HepG2 (cell line): Measurements from ENCODE around the gene NT5C3B. TPM values are rescaled to one million over a fixed set of nuclear protein-coding genes. Genes with fewer than 3 reads are reported as not detected.

Experiments
- ARNT2 ChIP-seq: sonication (generic); formaldehyde crosslinking; IDR thresholded peaks from 2 replicates; pipeline ENCODE4 v1.8.0; 2022; ENCODE audit warnings: mild to moderate bottlenecking, low read depth, missing genetic modification reagents, moderate library complexity
- FOXA3 ChIP-seq: IDR thresholded peaks from 2 replicates; pipeline ENCODE4 v1.6.1; 2016; ENCODE audit warnings: missing genetic modification reagents, missing compliant biosample characterization
- GATAD2A ChIP-seq: IDR thresholded peaks from 2 replicates; pipeline ENCODE4 v1.6.1; 2016
- MEIS1 ChIP-seq: sonication (generic); formaldehyde crosslinking; IDR thresholded peaks from 2 replicates; pipeline ENCODE4 v1.9.0; 2021; ENCODE audit warnings: mild to moderate bottlenecking, missing genetic modification reagents, moderate library complexity, borderline replicate concordance
- NR1H2 ChIP-seq: sonication (generic); formaldehyde crosslinking; IDR thresholded peaks from 2 replicates; pipeline ENCODE4 v1.8.1; 2022; ENCODE audit warnings: low read depth, missing genetic modification reagents, borderline replicate concordance
- SAFB2 ChIP-seq: sonication (generic); formaldehyde crosslinking; IDR thresholded peaks from 2 replicates; pipeline ENCODE4 v1.5.1; 2020; ENCODE audit warnings: missing genetic modification reagents, low read depth, mild to moderate bottlenecking, borderline replicate concordance
- TAF15 ChIP-seq: fragments of 200-400 bp; formaldehyde crosslinking; IDR thresholded peaks from one replicate; pipeline ENCODE4 v1.6.1; 2018; ENCODE audit warnings: mild to moderate bottlenecking, low read depth, low read length; ENCODE audit not compliant: poor library complexity, severe bottlenecking
- TEAD2 ChIP-seq: sonication (generic); formaldehyde crosslinking; IDR thresholded peaks from 2 replicates; pipeline ENCODE4 v1.9.0; 2021; ENCODE audit warnings: missing genetic modification reagents
- ZEB1 ChIP-seq: IDR thresholded peaks from 2 replicates; pipeline ENCODE4 v1.6.1; 2012; ENCODE audit warnings: mild to moderate bottlenecking, low read depth, inconsistent platforms; ENCODE audit not compliant: insufficient replicate concordance
- ZFP36L1 ChIP-seq: sonication (generic); formaldehyde crosslinking; IDR thresholded peaks from 2 replicates; pipeline ENCODE4 v1.8.0; 2022; ENCODE audit warnings: mild to moderate bottlenecking, missing genetic modification reagents, moderate library complexity
- ZMYM3 ChIP-seq: sonication (generic); formaldehyde crosslinking; IDR thresholded peaks from 2 replicates; pipeline ENCODE4 v1.5.1; 2020; ENCODE audit warnings: mild to moderate bottlenecking, missing genetic modification reagents
- ZNF160 ChIP-seq: sonication (generic); formaldehyde crosslinking; IDR thresholded peaks from 2 replicates; pipeline ENCODE4 v1.8.0; 2022; ENCODE audit warnings: mild to moderate bottlenecking, inconsistent platforms, missing genetic modification reagents
- ZNF468 ChIP-seq: sonication (generic); formaldehyde crosslinking; IDR thresholded peaks from 2 replicates; pipeline ENCODE4 v1.8.0; 2022; ENCODE audit warnings: mild to moderate bottlenecking, moderate library complexity, missing genetic modification reagents
- ZNF878 ChIP-seq: sonication (generic); formaldehyde crosslinking; IDR thresholded peaks from 2 replicates; pipeline ENCODE4 v1.8.1; 2023; ENCODE audit warnings: mild to moderate bottlenecking, missing genetic modification reagents, moderate library complexity
- polyA plus RNA-seq, 8 experiments: library from polyadenylated mRNA; depleted of rRNA in 3 of 8; stranded (reverse) in 7 of 8; unstranded in 1 of 8; fragments of >200 nt; fragmentation: Illumina TruSeq in 4 of 8; extraction: Trizol in 4 of 8; gene quantifications; 2 replicates each; pipeline versions ENCODE4 v1.2.1 to v1.2.3, GENCODE V29; 2011 to 2016; ENCODE audit warnings: low read depth in 4 of 8, missing spikeins in 1 of 8, mixed read lengths in 1 of 8; ENCODE audit not compliant: insufficient read depth in 1 of 8
- total RNA-seq, 5 experiments: library from RNA; depleted of rRNA; stranded (reverse); fragments of >200 nt; fragmentation: Illumina TruSeq; extraction: Trizol; gene quantifications; 2 replicates each; pipeline ENCODE4 v1.2.3, GENCODE V29; 2016; ENCODE audit warnings: low read depth in 1 of 5
- TF ChIP-seq, protein P1 (sequence below), 2 experiments: sonication (generic) in 1 of 2; formaldehyde crosslinking in 1 of 2; IDR thresholded peaks; 2 replicates each; pipeline versions ENCODE4 v1.4.0 to v1.6.1; 2018 to 2020; ENCODE audit warnings: missing genetic modification reagents in 2 of 2, borderline replicate concordance in 1 of 2, low read depth in 1 of 2, mild to moderate bottlenecking in 1 of 2, missing biosample characterization in 1 of 2
- TF ChIP-seq, protein P2 (sequence below): sonication (generic); formaldehyde crosslinking; IDR thresholded peaks from 2 replicates; pipeline ENCODE4 v1.4.0; 2020; ENCODE audit warnings: missing genetic modification reagents
- TF ChIP-seq, protein P3 (sequence below): sonication (generic); formaldehyde crosslinking; IDR thresholded peaks from 2 replicates; pipeline ENCODE4 v1.5.0; 2020; ENCODE audit warnings: missing genetic modification reagents
- TF ChIP-seq, protein P4 (sequence below): sonication (generic); formaldehyde crosslinking; conservative IDR thresholded peaks from 2 replicates; pipeline ENCODE4 v1.8.0; 2022; ENCODE audit warnings: mild to moderate bottlenecking, moderate library complexity, missing genetic modification reagents
- TF ChIP-seq, protein P5 (sequence below): conservative IDR thresholded peaks from 2 replicates; pipeline ENCODE4 v1.6.1; 2018; ENCODE audit warnings: missing genetic modification reagents

NT5C3B gene
- total and polyA plus RNA-seq, 2 of the 13 experiments (the other 11 are each of a cell fraction or from before 2014, with no cell fraction given) = 104 to 126 TPM

DNA sequence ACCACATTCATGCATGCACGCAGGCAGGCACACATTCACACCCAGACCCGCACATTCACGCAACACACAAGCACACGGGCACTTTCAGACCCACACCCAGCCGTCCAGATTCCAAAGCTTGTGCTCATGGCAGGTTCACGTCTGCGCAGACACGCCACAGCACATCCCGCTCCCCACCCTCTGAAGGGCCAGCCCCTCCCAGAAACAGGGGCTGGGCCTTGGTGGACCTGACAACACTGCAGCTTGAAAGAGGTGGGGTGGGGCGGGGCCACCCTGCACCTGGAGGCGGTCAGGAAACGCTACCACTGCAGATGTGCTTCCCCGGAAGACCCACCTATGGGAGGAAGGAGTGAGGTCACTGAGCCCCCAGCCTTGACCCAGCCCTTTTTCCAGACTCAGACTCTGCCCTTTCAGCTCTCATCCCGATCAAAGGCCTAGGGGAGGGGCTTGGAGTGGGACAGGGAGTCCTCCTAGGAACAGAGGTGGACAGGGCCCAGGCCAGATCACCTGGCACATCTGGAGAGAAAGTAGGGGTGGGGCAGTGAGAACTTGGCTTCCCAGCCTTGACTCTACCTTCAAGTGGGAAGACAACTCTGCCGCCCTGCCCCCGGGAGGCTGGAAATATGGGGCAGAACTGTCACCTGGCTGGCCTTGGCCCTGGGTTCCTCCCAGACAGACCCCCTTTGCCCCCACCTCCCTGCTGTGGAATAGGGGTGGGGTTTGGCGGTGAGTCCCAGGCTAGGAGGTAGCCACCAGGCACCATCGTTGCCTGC lies 35.2 kb downstream of the NT5C3B start (continued):
- no peak for TF ChIP-seq ZNF878
- TF ChIP-seq, protein P1, sequence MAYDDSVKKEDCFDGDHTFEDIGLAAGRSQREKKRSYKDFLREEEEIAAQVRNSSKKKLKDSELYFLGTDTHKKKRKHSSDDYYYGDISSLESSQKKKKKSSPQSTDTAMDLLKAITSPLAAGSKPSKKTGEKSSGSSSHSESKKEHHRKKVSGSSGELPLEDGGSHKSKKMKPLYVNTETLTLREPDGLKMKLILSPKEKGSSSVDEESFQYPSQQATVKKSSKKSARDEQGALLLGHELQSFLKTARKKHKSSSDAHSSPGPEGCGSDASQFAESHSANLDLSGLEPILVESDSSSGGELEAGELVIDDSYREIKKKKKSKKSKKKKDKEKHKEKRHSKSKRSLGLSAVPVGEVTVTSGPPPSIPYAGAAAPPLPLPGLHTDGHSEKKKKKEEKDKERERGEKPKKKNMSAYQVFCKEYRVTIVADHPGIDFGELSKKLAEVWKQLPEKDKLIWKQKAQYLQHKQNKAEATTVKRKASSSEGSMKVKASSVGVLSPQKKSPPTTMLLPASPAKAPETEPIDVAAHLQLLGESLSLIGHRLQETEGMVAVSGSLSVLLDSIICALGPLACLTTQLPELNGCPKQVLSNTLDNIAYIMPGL (CRISPR knock-in tag; IDR thresholded peaks at IDR 0.05; ENCODE audit: borderline replicate concordance in 1 of 2, low read depth in 1 of 2) = peak in 1 of 2 experiments; percentile 27; a peak in 1 of 4 replicates
- TF ChIP-seq ZNF160 (CRISPR knock-in tag) = no peak
- TF ChIP-seq ZMYM3 (CRISPR knock-in tag) = no peak
- TF ChIP-seq TEAD2 (CRISPR knock-in tag) = no peak
- no peak for TF ChIP-seq NR1H2 (CRISPR knock-in tag)
- peak; percentile 98 for TF ChIP-seq ZEB1
- TF ChIP-seq, protein P2, sequence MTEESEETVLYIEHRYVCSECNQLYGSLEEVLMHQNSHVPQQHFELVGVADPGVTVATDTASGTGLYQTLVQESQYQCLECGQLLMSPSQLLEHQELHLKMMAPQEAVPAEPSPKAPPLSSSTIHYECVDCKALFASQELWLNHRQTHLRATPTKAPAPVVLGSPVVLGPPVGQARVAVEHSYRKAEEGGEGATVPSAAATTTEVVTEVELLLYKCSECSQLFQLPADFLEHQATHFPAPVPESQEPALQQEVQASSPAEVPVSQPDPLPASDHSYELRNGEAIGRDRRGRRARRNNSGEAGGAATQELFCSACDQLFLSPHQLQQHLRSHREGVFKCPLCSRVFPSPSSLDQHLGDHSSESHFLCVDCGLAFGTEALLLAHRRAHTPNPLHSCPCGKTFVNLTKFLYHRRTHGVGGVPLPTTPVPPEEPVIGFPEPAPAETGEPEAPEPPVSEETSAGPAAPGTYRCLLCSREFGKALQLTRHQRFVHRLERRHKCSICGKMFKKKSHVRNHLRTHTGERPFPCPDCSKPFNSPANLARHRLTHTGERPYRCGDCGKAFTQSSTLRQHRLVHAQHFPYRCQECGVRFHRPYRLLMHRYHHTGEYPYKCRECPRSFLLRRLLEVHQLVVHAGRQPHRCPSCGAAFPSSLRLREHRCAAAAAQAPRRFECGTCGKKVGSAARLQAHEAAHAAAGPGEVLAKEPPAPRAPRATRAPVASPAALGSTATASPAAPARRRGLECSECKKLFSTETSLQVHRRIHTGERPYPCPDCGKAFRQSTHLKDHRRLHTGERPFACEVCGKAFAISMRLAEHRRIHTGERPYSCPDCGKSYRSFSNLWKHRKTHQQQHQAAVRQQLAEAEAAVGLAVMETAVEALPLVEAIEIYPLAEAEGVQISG (CRISPR knock-in tag) = no peak; the same call in 1 of the 2 replicates
- TF ChIP-seq, protein P3, sequence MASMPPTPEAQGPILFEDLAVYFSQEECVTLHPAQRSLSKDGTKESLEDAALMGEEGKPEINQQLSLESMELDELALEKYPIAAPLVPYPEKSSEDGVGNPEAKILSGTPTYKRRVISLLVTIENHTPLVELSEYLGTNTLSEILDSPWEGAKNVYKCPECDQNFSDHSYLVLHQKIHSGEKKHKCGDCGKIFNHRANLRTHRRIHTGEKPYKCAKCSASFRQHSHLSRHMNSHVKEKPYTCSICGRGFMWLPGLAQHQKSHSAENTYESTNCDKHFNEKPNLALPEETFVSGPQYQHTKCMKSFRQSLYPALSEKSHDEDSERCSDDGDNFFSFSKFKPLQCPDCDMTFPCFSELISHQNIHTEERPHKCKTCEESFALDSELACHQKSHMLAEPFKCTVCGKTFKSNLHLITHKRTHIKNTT (CRISPR knock-in tag) = 0 out of 2 replicates have a peak, but pooled peaks have one; percentile 69
- TF ChIP-seq, protein P4, sequence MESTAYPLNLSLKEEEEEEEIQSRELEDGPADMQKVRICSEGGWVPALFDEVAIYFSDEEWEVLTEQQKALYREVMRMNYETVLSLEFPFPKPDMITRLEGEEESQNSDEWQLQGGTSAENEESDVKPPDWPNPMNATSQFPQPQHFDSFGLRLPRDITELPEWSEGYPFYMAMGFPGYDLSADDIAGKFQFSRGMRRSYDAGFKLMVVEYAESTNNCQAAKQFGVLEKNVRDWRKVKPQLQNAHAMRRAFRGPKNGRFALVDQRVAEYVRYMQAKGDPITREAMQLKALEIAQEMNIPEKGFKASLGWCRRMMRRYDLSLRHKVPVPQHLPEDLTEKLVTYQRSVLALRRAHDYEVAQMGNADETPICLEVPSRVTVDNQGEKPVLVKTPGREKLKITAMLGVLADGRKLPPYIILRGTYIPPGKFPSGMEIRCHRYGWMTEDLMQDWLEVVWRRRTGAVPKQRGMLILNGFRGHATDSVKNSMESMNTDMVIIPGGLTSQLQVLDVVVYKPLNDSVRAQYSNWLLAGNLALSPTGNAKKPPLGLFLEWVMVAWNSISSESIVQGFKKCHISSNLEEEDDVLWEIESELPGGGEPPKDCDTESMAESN = no peak; the same call in 1 of the 2 replicates
- no peak for TF ChIP-seq ZFP36L1 (CRISPR knock-in tag)
- no peak for TF ChIP-seq TAF15
- TF ChIP-seq, protein P5, sequence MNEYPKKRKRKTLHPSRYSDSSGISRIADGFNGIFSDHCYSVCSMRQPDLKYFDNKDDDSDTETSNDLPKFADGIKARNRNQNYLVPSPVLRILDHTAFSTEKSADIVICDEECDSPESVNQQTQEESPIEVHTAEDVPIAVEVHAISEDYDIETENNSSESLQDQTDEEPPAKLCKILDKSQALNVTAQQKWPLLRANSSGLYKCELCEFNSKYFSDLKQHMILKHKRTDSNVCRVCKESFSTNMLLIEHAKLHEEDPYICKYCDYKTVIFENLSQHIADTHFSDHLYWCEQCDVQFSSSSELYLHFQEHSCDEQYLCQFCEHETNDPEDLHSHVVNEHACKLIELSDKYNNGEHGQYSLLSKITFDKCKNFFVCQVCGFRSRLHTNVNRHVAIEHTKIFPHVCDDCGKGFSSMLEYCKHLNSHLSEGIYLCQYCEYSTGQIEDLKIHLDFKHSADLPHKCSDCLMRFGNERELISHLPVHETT = no peak
- peak; percentile 43; the same call in 1 of the 2 replicates for TF ChIP-seq SAFB2 (CRISPR knock-in tag)
- TF ChIP-seq ARNT2 = peak; percentile 41; the same call in 1 of the 2 replicates
- 0 out of 2 replicates have a peak, but pooled peaks have one; percentile 25 for TF ChIP-seq MEIS1 (CRISPR knock-in tag)
- no peak; the same call in 1 of the 2 replicates for TF ChIP-seq GATAD2A (CRISPR knock-in tag)
- no peak; the same call in 1 of the 2 replicates for TF ChIP-seq FOXA3 (CRISPR knock-in tag)
- TF ChIP-seq ZNF468 = no peak
